ENCODE results near the gene FHIP1B. TPM values are rescaled to one million over a fixed set of nuclear protein-coding genes. Genes with fewer than 3 reads are reported as not detected.

The FHIP1B gene
- total RNA-seq, 2 experiments from 2014 or later, result 20.1 to 21.2 TPM

DNA sequence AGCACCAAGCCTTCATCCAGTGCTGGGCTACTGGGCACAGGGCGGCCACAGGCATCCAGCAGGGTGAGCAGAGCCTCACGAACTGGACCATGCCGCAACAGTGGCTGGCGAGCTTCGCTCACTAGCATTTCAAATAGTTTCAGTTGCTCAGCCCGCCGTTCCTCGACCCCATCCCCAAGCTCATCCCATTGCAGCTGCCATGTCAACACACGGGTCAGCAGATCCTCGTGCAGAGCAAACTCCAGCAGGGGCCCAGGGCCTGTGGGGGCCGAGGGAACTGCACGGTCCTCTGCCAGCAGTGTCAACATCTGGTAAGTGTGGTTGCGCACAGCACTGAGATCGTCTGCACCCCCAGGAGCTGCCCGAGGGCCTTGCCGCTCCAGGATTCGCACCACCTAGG, 10.6 kb downstream of the FHIP1B start:
- Histone ChIP-seq H3K4me1 (ENCODE audit: insufficient read depth, low read length, poor library complexity, severe bottlenecking) (no peaks in the 10 kb centered on the region), H3K27ac (ENCODE audit: low read depth, low read length, poor library complexity, severe bottlenecking) (no peak overlapping the region), H3K4me3 (ENCODE audit: low read depth, low read length, poor library complexity, severe bottlenecking) (no peak overlapping the region), H3K9me3 (ENCODE audit: low read length) (no peaks in the 10 kb centered on the region), H4K20me1 (ENCODE audit: insufficient read depth, low read length) (no peaks in the 10 kb centered on the region), H3K36me3 (ENCODE audit: insufficient read depth, low read length) (peaks cover 53% of the 10 kb centered on the region), H3K79me2 (ENCODE audit: insufficient read depth, low read depth, low read length) (no peaks in the 10 kb centered on the region), H3K9me2 (ENCODE audit: insufficient read depth, low read length) (no peaks in the 10 kb centered on the region), H3K4me2 (ENCODE audit: low read length) (no peak overlapping the region), H2AFZ (ENCODE audit: low read length) (no peak overlapping the region)
- BruUV-seq (replicated peaks), result no TSS peak
- intact Hi-C loops (cut with micrococcal nuclease; ENCODE audit: unreplicated experiment), result no loop called here
- POLR2A ChIA-PET, result interaction anchor here (1.7 kb wide), 2 partner anchors 10 to 13 kb away, joined by 4 to 6 read pairs; no protein-coding TSS in a partner anchor
- no peak for DNase-seq (ENCODE audit: low spot score)
- CTCF ChIA-PET (ENCODE audit: unreplicated experiment), result interaction anchor here (0.6 kb wide), 1 partner anchor 10 kb away, joined by 3 read pairs; no protein-coding TSS in a partner anchor
- TF ChIP-seq EZH2phosphoT487 (IDR thresholded peaks at IDR 0.05; ENCODE audit: borderline replicate concordance, low read depth, low read length), result no peak
- no peak for TF ChIP-seq CTCF (conservative IDR thresholded peaks at IDR 0.05; ENCODE audit: low read length)

DNA sequence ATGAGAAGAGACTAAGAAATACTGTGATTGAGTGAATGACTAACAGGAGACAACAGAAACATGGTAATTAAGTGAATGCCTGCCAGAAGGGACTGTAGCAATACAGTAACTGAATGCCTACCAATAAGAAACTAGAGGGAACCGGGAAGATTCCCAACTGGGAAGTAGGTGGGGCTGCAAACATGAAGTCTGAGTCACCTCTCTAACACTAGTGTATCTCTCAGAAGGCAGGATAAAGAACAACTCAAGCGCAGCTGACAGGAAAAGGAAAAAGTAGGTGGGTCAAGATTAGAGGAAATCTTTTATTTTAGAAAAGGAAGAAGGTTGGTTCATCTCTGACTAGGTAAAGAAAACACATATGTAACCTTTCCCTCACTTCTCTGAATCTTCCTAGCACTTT, 15.1 kb downstream of the FHIP1B start:
- no peak overlapping the region for H3K4me3 ChIP-seq (ENCODE audit: low read depth, low read length, poor library complexity, severe bottlenecking)
- CTCF ChIA-PET (ENCODE audit: unreplicated experiment), result no interaction called here
- no peaks in the 10 kb centered on the region for H3K4me1 ChIP-seq (ENCODE audit: insufficient read depth, low read length, poor library complexity, severe bottlenecking)
- H3K4me2 ChIP-seq (ENCODE audit: low read length), result no peak overlapping the region
- H3K27ac ChIP-seq (ENCODE audit: low read depth, low read length, poor library complexity, severe bottlenecking), result no peak overlapping the region
- no TSS peak for BruUV-seq (replicated peaks)
- no peak overlapping the region for H2AFZ ChIP-seq (ENCODE audit: low read length)
- H3K9me2 ChIP-seq (ENCODE audit: insufficient read depth, low read length), result no peaks in the 10 kb centered on the region
- no peaks in the 10 kb centered on the region for H3K9me3 ChIP-seq (ENCODE audit: low read length)
- H3K36me3 ChIP-seq (ENCODE audit: insufficient read depth, low read length), result peaks cover 91% of the 10 kb centered on the region
- POLR2A ChIA-PET, result interaction anchor here (0.5 to 1.2 kb wide), 2 partner anchors 10 to 14 kb away, joined by 3 to 7 read pairs; no protein-coding TSS in a partner anchor
- no peaks in the 10 kb centered on the region for H4K20me1 ChIP-seq (ENCODE audit: insufficient read depth, low read length)
- intact Hi-C loops (cut with micrococcal nuclease; ENCODE audit: unreplicated experiment), result no loop called here
- TF ChIP-seq CTCF (conservative IDR thresholded peaks at IDR 0.05; ENCODE audit: low read length) (no peak), EZH2phosphoT487 (IDR thresholded peaks at IDR 0.05; ENCODE audit: borderline replicate concordance, low read depth, low read length) (no peak)
- H3K79me2 ChIP-seq (ENCODE audit: insufficient read depth, low read depth, low read length), result no peaks in the 10 kb centered on the region
- no peak for DNase-seq (ENCODE audit: low spot score)

GRCh38 chr11:6217722-6218121, 16.7 kb downstream of the FHIP1B start:
- no peak overlapping the region for H2AFZ ChIP-seq (ENCODE audit: low read length)
- no peak overlapping the region for H3K27ac ChIP-seq (ENCODE audit: low read depth, low read length, poor library complexity, severe bottlenecking)
- H3K36me3 ChIP-seq (ENCODE audit: insufficient read depth, low read length), result peaks cover 81% of the 10 kb centered on the region
- H3K4me1 ChIP-seq (ENCODE audit: insufficient read depth, low read length, poor library complexity, severe bottlenecking), result no peaks in the 10 kb centered on the region
- H3K4me2 ChIP-seq (ENCODE audit: low read length), result no peak overlapping the region
- ChIA-PET CTCF (ENCODE audit: unreplicated experiment) (interaction anchor here (1.1 kb wide), 1 partner anchor 8 kb away, joined by 3 read pairs; no protein-coding TSS in a partner anchor), POLR2A (interaction anchor here (2.2 kb wide), 1 partner anchor 9 kb away, joined by 9 read pairs; no protein-coding TSS in a partner anchor)
- no peak overlapping the region for H3K4me3 ChIP-seq (ENCODE audit: low read depth, low read length, poor library complexity, severe bottlenecking)
- DNase-seq (ENCODE audit: low spot score), result no peak
- no peaks in the 10 kb centered on the region for H4K20me1 ChIP-seq (ENCODE audit: insufficient read depth, low read length)
- intact Hi-C loops (cut with micrococcal nuclease; ENCODE audit: unreplicated experiment), result no loop called here
- no peaks in the 10 kb centered on the region for H3K9me3 ChIP-seq (ENCODE audit: low read length)
- TF ChIP-seq CTCF (conservative IDR thresholded peaks at IDR 0.05; ENCODE audit: low read length), result no peak
- TF ChIP-seq EZH2phosphoT487 (IDR thresholded peaks at IDR 0.05; ENCODE audit: borderline replicate concordance, low read depth, low read length), result no peak
- H3K9me2 ChIP-seq (ENCODE audit: insufficient read depth, low read length), result no peaks in the 10 kb centered on the region
- BruUV-seq (replicated peaks), result no TSS peak
- H3K79me2 ChIP-seq (ENCODE audit: insufficient read depth, low read depth, low read length), result no peaks in the 10 kb centered on the region
